ENCODE results near the gene VAPB. TPM values are rescaled to one million over a fixed set of nuclear protein-coding genes. Genes with fewer than 3 reads are reported as not detected.

Gene VAPB
- total and polyA plus RNA-seq, 4 experiments from 2014 or later: 27.6 to 40.1 (median 33.0) TPM

DNA sequence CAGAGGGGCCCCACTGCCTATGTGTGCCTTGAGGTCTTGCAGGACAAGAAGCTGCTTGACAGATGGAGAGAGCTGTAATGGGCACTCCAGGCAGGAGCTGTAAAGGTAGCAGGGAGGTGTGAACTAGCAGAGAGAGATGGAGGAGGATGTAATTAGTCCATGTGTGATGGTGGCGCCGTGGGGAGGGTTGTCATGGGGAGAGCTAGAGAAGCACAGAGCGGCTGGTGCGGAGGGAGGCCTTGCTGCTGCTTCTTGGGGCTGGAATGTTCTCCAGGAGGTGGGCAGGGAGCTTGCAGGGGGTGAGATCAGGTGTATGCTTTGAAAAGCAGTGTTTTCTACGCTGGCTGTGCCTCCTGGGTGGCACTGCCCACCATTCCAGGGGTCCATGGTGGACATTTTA, 94.0 kb downstream of the VAPB start:
- intact Hi-C loops (cut with micrococcal nuclease): no loop called here
- H3K36me3 ChIP-seq (ENCODE audit: insufficient read depth, low read length): no peaks in the 10 kb centered on the region
- H3K4me1 ChIP-seq (ENCODE audit: insufficient read depth, low read length): no peaks in the 10 kb centered on the region
- Mint-ChIP-seq H3K4me3 (no peak overlapping the region), H3K4me1 (peaks cover 0 to 4% (median 2%) of the 10 kb centered on the region in 4 donors), H3K27ac (no peak overlapping the region), H3K27me3 (peaks cover 7 to 9% of the 10 kb centered on the region in 2 donors), H3K9me3 (peaks cover 0 to 42% (median 28%) of the 10 kb centered on the region in 8 donors), H3K36me3 (peaks cover 8 to 20% of the 10 kb centered on the region in 2 donors)
- H3K9me3 ChIP-seq (ENCODE audit: control insufficient read depth in 1 of 2, low read length in 2 of 2): peaks cover 0 to 3% of the 10 kb centered on the region in 2 donors
- ChIA-PET POLR2A (ENCODE audit: partially characterized antibody) (no interaction called here), CTCF (ENCODE audit: partially characterized antibody) (no interaction called here)
- H3K4me3 ChIP-seq (ENCODE audit: low read length in 2 of 2): no peak overlapping the region
- no peaks in the 10 kb centered on the region for H3K27me3 ChIP-seq (ENCODE audit: insufficient read depth, low read length)
- no peak for DNase-seq
- H3K27ac ChIP-seq (ENCODE audit: low read depth, low read length): no peak overlapping the region

DNA sequence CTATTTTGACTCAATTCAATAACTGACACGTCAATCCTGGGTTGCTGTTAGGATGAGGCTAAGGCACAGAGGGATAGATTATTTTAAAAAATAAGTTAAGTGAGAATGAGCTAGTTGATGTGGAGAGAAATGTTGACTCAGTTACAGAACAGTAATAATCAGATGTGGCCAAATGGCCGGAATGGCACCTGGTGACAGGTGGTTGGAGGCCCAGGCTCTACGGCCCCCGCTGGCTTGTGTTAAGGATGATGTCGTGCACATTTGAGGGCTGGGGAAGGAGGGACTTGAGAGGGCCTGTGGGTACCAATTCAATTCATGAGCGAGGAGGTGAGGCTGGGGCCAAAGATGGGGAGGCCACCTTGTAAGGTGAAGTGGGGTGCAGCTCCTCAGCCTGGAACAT, 94.4 kb downstream of the VAPB start:
- H3K27me3 ChIP-seq (ENCODE audit: insufficient read depth, low read length): no peaks in the 10 kb centered on the region
- H3K9me3 ChIP-seq (ENCODE audit: control insufficient read depth in 1 of 2, low read length in 2 of 2): peaks cover 0 to 3% of the 10 kb centered on the region in 2 donors
- no peak overlapping the region for H3K27ac ChIP-seq (ENCODE audit: low read depth, low read length)
- Mint-ChIP-seq H3K9me3 (peaks cover 0 to 42% (median 29%) of the 10 kb centered on the region in 8 donors), H3K27ac (no peak overlapping the region), H3K4me1 (peaks cover 0 to 4% (median 2%) of the 10 kb centered on the region in 4 donors), H3K27me3 (peaks cover 8 to 9% of the 10 kb centered on the region in 2 donors), H3K36me3 (peaks cover 9 to 20% of the 10 kb centered on the region in 2 donors), H3K4me3 (no peak overlapping the region)
- no peaks in the 10 kb centered on the region for H3K4me1 ChIP-seq (ENCODE audit: insufficient read depth, low read length)
- ChIA-PET CTCF (ENCODE audit: partially characterized antibody) (no interaction called here), POLR2A (ENCODE audit: partially characterized antibody) (no interaction called here)
- intact Hi-C loops (cut with micrococcal nuclease): no loop called here
- DNase-seq: no peak
- H3K36me3 ChIP-seq (ENCODE audit: insufficient read depth, low read length): no peaks in the 10 kb centered on the region
- H3K4me3 ChIP-seq (ENCODE audit: low read length in 2 of 2): no peak overlapping the region

DNA sequence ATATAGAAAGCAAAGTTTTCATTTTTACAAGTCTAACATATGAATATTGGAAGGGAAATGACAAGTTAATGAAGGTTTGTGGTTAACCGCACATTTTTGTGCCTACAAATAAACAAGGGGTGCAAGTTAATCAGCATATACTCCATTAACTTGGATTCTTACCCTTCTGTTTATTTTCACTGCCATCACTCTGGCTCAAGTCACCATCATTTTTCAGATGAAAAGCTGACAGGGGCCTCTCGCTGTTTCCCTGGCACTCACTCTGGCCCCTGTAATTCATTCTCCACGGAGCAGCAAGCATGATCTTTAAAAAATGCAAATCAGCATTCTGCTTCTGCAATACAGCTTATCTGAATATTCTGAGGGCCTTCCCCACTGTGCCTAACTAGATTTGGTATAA, 96.4 kb downstream of the VAPB start:
- intact Hi-C loops (cut with micrococcal nuclease): no loop called here
- Histone ChIP-seq H3K9me3 (ENCODE audit: control insufficient read depth in 1 of 2, low read length in 2 of 2) (peaks cover 0 to 3% of the 10 kb centered on the region in 2 donors), H3K4me3 (ENCODE audit: low read length in 2 of 2) (no peak overlapping the region), H3K27me3 (ENCODE audit: insufficient read depth, low read length) (no peaks in the 10 kb centered on the region), H3K4me1 (ENCODE audit: insufficient read depth, low read length) (no peaks in the 10 kb centered on the region), H3K36me3 (ENCODE audit: insufficient read depth, low read length) (no peaks in the 10 kb centered on the region), H3K27ac (ENCODE audit: low read depth, low read length) (no peak overlapping the region)
- Mint-ChIP-seq H3K4me3 (no peak overlapping the region), H3K4me1 (peaks cover 0 to 4% (median 2%) of the 10 kb centered on the region in 4 donors), H3K9me3 (peaks cover 0 to 55% (median 38%) of the 10 kb centered on the region in 8 donors), H3K36me3 (peaks cover 9 to 26% of the 10 kb centered on the region in 2 donors), H3K27me3 (peaks cover 8 to 14% of the 10 kb centered on the region in 2 donors), H3K27ac (no peak overlapping the region)
- CTCF ChIA-PET (ENCODE audit: partially characterized antibody): interaction anchor here (0.5 kb wide), 1 partner anchor 917 kb away, joined by 3 read pairs; no protein-coding TSS in a partner anchor
- POLR2A ChIA-PET (ENCODE audit: partially characterized antibody): no interaction called here
- no peak for DNase-seq

DNA sequence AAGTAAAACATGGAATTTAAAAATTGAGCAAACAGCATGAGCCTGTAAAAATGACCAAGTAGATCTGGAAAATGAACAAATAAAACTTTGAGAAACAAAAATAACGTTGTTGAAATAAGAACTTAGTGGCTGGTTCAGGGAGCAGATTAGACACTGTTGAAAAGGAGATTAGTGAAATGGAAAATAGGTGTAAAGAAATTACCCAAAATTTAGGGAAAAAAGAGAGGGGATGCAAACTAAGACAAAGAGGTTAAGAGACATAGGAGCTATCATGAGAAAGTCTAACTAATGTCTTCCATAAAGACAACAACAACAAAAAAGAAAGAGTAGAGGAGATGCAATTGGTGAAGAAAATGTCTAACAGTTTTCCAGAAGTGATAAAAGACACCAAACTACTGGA, 97.2 kb downstream of the VAPB start:
- peaks cover 0 to 4% (median 2%) of the 10 kb centered on the region in 4 donors for H3K4me1 Mint-ChIP-seq
- Histone ChIP-seq H3K4me3 (ENCODE audit: low read length in 2 of 2) (no peak overlapping the region), H3K36me3 (ENCODE audit: insufficient read depth, low read length) (no peaks in the 10 kb centered on the region), H3K4me1 (ENCODE audit: insufficient read depth, low read length) (no peaks in the 10 kb centered on the region), H3K27ac (ENCODE audit: low read depth, low read length) (no peak overlapping the region), H3K9me3 (ENCODE audit: control insufficient read depth in 1 of 2, low read length in 2 of 2) (peaks cover 0 to 3% of the 10 kb centered on the region in 2 donors), H3K27me3 (ENCODE audit: insufficient read depth, low read length) (no peaks in the 10 kb centered on the region)
- intact Hi-C loops (cut with micrococcal nuclease): no loop called here
- H3K4me3 Mint-ChIP-seq: peak overlapping the region in 1 of 8 donors; percentile 10
- no peak for DNase-seq
- H3K27me3 Mint-ChIP-seq: peaks cover 8 to 14% of the 10 kb centered on the region in 2 donors
- no peak overlapping the region for H3K27ac Mint-ChIP-seq
- H3K9me3 Mint-ChIP-seq: peaks cover 0 to 57% (median 38%) of the 10 kb centered on the region in 8 donors
- ChIA-PET POLR2A (ENCODE audit: partially characterized antibody) (no interaction called here), CTCF (ENCODE audit: partially characterized antibody) (no interaction called here)
- H3K36me3 Mint-ChIP-seq: peaks cover 9 to 26% of the 10 kb centered on the region in 2 donors

DNA sequence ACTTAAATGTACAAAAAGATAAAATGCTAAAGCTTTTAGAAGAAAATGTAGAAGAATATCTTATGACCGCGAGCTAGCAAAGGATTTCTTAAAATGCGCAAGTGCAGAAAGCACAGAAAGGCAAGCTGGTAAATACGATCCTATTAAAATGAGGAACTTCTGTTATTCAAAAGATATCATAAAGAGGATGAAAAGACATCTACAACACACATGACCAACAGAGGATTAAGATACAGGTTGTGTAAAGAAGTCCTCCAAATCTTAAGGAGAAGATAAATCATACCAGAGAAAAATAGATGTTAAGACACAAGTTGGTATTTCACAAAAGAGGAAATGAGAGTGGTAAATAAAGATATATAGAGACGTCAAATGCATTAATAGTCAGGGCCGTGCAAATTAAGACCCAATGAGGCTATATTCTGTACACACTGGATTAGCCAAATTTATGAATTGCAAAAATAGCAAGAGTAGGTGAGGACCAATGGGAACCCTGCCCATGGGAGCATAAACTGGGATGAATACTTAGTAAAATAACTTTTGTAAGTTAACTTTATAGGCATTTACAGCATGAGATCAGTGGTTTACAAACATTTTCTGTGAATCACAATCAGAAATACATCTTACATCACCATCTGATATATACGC, 103.2 kb downstream of the VAPB start:
- H3K36me3 Mint-ChIP-seq: peaks cover 2 to 6% of the 10 kb centered on the region in 2 donors
- peaks cover 0 to 28% (median 14%) of the 10 kb centered on the region in 8 donors for H3K9me3 Mint-ChIP-seq
- intact Hi-C loops (cut with micrococcal nuclease): no loop called here
- Histone ChIP-seq H3K4me1 (ENCODE audit: insufficient read depth, low read length) (no peaks in the 10 kb centered on the region), H3K27ac (ENCODE audit: low read depth, low read length) (no peak overlapping the region), H3K4me3 (ENCODE audit: low read length in 2 of 2) (no peak overlapping the region), H3K27me3 (ENCODE audit: insufficient read depth, low read length) (no peaks in the 10 kb centered on the region), H3K9me3 (ENCODE audit: control insufficient read depth in 1 of 2, low read length in 2 of 2) (no peaks in the 10 kb centered on the region), H3K36me3 (ENCODE audit: insufficient read depth, low read length) (no peaks in the 10 kb centered on the region)
- no peak overlapping the region for H3K27ac Mint-ChIP-seq
- CTCF ChIA-PET (ENCODE audit: partially characterized antibody): no interaction called here
- DNase-seq: no peak
- H3K4me1 Mint-ChIP-seq: no peaks in the 10 kb centered on the region
- peaks cover 2 to 8% of the 10 kb centered on the region in 2 donors for H3K27me3 Mint-ChIP-seq
- POLR2A ChIA-PET (ENCODE audit: partially characterized antibody): no interaction called here
- no peak overlapping the region for H3K4me3 Mint-ChIP-seq

DNA sequence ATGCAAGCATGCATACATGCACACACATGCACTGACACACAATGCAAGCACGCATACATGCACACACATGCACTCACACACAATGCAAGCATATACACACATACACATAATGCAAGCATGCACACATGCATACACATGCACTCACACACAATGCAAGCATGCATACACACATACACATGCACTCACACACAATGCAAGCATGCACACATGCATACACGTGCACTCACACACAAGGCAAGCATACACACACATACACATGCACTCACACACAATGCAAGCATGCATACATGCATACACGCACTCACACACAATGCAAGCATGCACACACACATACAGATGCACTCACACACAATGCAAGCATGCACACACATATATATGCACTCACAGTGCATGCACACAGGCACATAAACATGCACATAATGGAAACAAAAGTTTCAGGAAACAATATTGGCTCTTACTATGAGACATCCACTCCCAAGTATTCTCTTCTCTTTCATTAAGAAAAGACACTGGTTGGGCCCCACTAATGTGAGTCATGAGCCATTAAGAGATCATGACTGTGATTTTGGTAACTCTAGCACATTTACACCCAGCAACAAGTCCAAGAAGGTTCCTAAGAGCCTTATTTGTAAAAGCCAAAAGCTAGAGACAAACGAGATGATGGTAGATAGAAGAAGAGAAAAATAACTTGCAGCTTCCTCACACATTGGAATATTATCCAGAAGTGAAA, 103.9 kb downstream of the VAPB start:
- no peak overlapping the region for H3K27ac ChIP-seq (ENCODE audit: low read depth, low read length)
- H3K9me3 ChIP-seq (ENCODE audit: control insufficient read depth in 1 of 2, low read length in 2 of 2): no peaks in the 10 kb centered on the region
- no peaks in the 10 kb centered on the region for H3K36me3 ChIP-seq (ENCODE audit: insufficient read depth, low read length)
- no peaks in the 10 kb centered on the region for H3K27me3 ChIP-seq (ENCODE audit: insufficient read depth, low read length)
- intact Hi-C loops (cut with micrococcal nuclease): no loop called here
- no peaks in the 10 kb centered on the region for H3K4me1 Mint-ChIP-seq
- H3K4me3 ChIP-seq (ENCODE audit: low read length in 2 of 2): no peak overlapping the region
- H3K4me3 Mint-ChIP-seq: no peak overlapping the region
- peaks cover 2 to 6% of the 10 kb centered on the region in 2 donors for H3K36me3 Mint-ChIP-seq
- H3K27ac Mint-ChIP-seq: no peak overlapping the region
- H3K27me3 Mint-ChIP-seq: peaks cover 2 to 8% of the 10 kb centered on the region in 2 donors
- H3K4me1 ChIP-seq (ENCODE audit: insufficient read depth, low read length): no peaks in the 10 kb centered on the region
- H3K9me3 Mint-ChIP-seq: peaks cover 0 to 22% (median 10%) of the 10 kb centered on the region in 8 donors
- CTCF ChIA-PET (ENCODE audit: partially characterized antibody): no interaction called here
- POLR2A ChIA-PET (ENCODE audit: partially characterized antibody): no interaction called here
- no peak for DNase-seq

DNA sequence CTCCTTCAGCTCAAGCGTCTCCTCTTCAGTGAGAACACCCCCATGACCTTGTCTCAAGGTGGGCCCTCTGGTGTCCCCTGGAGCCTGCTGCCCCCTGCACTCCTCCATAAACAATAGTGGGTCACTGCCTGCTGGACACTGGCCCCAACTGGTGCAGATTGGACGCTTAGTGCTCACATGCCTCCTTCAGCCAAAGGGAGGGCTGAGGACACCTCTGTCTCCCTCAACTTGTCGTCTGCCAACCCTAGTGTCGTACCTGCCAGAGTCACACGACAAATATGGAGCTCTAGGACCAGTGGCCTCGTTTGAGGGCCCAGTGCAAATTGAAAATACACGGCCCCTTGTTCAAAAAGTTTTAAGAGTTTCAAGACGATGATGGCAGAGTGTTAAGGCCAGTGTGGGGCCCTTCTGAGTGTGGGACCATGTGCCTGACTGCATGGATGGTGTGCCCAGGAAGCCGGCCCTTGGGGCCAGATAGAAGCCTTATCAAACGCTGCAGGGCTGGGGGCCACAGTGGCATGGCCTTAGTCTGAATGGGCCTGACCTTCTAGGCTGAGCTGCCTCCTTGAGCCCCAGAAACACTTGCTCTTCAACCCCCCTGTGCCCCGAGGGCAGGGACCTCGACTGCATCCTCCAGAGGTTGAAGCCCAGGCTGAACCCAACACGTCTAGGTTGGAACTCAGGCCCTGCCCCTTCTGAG, 106.0 kb downstream of the VAPB start:
- intact Hi-C loops (cut with micrococcal nuclease): no loop called here
- ChIA-PET POLR2A (ENCODE audit: partially characterized antibody) (no interaction called here), CTCF (ENCODE audit: partially characterized antibody) (interaction anchor here (1.4 kb wide), 1 partner anchor 13 kb away, joined by 3 read pairs; no protein-coding TSS in a partner anchor)
- no peaks in the 10 kb centered on the region for H3K4me1 ChIP-seq (ENCODE audit: insufficient read depth, low read length)
- no peaks in the 10 kb centered on the region for H3K36me3 ChIP-seq (ENCODE audit: insufficient read depth, low read length)
- Mint-ChIP-seq H3K36me3 (no peaks in the 10 kb centered on the region), H3K27ac (no peak overlapping the region), H3K4me1 (no peaks in the 10 kb centered on the region), H3K9me3 (peaks cover 0 to 5% (median 0%) of the 10 kb centered on the region in 8 donors), H3K27me3 (peaks cover 0 to 3% of the 10 kb centered on the region in 2 donors), H3K4me3 (no peak overlapping the region)
- H3K9me3 ChIP-seq (ENCODE audit: control insufficient read depth in 1 of 2, low read length in 2 of 2): no peaks in the 10 kb centered on the region
- no peak overlapping the region for H3K4me3 ChIP-seq (ENCODE audit: low read length in 2 of 2)
- DNase-seq: no peak
- H3K27me3 ChIP-seq (ENCODE audit: insufficient read depth, low read length): no peaks in the 10 kb centered on the region
- H3K27ac ChIP-seq (ENCODE audit: low read depth, low read length): no peak overlapping the region

Measured in CD4-positive, alpha-beta memory T cell (primary cell).